GM12865 (cell line): ENCODE measurements around the gene FCSK.
"Not testable (repeated sequence)": the region's sequence is repeated elsewhere in the genome, so short reads cannot be mapped to it uniquely, and the experiment has no call there.

ENCODE experiments used
- DNase-seq: peaks from one replicate; pipeline ENCODE4 v3.0.0; 2010; ENCODE audit warnings: low read depth
- H3K4me3 ChIP-seq: 2 replicates; pipeline ENCODE4 v1.5.1; 2011; ENCODE audit warnings: mild to moderate bottlenecking, low read depth, low read length, control low read depth
- TF ChIP-seq, protein P1 (sequence below): IDR thresholded peaks from 2 replicates; pipeline ENCODE4 v1.5.1; 2011; ENCODE audit warnings: low read length, control low read depth, low read depth, inconsistent platforms; ENCODE audit not compliant: insufficient read depth; ENCODE audit errors: missing control alignments

FCSK gene

DNA sequence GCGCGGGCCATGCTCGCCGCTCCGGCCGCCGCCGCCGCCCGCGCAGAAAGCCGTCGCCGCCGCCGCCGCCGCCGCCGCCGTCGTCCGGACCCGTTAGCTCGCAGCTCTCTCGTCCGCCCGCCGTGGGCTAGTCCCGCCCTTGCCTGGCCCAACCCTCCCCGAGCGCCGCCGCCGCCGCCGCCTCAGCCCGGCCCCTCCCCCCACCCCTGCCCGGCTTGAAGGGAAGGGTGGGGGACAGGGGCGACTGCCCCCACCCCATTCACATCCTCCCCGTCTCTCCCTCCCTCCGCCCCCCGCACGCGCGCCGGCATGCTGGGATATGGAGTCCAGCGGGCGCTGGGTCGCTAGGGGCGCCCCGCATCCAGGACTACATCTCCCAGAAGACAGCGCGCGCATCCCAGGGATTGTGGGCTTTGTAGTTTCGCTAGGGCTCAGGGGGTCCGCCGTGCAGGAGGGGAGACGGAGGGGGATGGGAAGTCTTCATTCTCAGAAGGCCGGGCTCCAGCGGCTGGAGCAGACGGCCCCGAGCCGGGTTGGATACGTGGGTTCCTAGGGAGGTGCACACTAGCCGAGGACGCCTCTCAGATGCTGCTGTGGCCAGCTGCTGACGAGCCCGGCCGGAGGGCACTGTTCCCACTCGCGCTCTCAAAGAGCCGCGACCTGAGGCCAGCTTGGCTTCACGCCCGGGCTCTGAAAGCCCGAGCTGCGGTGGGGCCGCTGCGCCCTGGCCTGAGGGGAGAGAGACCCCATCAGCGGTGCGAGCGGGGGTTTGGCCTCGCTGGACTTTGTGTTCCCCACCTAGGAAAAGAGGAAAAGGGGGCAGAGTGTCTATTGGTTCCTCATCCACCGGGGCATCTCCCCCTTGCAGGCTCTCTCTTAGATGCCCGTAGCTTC lies 15.2 kb upstream of the FCSK start, which contains the start of gene ST3GAL2:
Gene ST3GAL2, minus strand, starts transcription at position 132 of the 894 bp plus-strand sequence. CDS start 40,570 bp downstream, outside the sequence.
- TF ChIP-seq, protein P1, sequence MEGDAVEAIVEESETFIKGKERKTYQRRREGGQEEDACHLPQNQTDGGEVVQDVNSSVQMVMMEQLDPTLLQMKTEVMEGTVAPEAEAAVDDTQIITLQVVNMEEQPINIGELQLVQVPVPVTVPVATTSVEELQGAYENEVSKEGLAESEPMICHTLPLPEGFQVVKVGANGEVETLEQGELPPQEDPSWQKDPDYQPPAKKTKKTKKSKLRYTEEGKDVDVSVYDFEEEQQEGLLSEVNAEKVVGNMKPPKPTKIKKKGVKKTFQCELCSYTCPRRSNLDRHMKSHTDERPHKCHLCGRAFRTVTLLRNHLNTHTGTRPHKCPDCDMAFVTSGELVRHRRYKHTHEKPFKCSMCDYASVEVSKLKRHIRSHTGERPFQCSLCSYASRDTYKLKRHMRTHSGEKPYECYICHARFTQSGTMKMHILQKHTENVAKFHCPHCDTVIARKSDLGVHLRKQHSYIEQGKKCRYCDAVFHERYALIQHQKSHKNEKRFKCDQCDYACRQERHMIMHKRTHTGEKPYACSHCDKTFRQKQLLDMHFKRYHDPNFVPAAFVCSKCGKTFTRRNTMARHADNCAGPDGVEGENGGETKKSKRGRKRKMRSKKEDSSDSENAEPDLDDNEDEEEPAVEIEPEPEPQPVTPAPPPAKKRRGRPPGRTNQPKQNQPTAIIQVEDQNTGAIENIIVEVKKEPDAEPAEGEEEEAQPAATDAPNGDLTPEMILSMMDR: peak; percentile 9
- H3K4me3 ChIP-seq: peak within 1 kb of the TSS; percentile 93
- DNase-seq: peak; percentile 97

DNA sequence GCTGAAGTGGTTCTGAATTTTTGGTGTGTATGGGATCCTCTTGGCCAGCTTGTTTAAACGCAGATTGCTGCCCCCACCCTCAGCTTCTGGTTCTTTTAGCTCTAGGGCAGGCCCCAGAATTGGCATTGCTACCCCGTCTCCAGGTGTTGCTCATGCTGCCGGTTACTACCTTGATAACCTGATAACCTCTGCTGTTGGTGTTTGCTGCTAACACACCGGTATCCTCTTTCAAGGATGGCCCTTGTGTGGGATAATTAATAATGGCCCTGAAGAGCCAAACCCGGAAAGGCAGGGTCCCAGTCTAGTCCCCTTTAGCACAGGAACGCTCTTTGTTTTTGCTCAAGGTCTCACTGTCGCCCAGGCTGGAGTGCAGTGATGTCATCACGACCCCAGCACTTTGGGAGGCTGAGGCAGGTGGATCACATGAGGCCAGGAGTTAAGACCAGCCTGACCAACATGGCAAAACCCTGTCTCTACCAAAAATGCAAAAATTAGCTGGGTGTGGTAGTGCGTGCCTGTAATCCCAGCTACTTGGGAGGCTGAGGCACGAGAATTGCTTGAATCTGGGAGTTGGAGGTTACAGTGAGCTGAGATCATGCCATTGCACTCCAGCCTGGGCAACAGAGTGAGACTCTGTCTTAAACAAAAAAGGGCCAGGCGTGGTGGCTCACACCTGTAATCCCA lies 14.2 kb upstream of the FCSK start:
- no peak for DNase-seq
- no peak overlapping the region for H3K4me3 ChIP-seq
- TF ChIP-seq, protein P1: no peak

DNA sequence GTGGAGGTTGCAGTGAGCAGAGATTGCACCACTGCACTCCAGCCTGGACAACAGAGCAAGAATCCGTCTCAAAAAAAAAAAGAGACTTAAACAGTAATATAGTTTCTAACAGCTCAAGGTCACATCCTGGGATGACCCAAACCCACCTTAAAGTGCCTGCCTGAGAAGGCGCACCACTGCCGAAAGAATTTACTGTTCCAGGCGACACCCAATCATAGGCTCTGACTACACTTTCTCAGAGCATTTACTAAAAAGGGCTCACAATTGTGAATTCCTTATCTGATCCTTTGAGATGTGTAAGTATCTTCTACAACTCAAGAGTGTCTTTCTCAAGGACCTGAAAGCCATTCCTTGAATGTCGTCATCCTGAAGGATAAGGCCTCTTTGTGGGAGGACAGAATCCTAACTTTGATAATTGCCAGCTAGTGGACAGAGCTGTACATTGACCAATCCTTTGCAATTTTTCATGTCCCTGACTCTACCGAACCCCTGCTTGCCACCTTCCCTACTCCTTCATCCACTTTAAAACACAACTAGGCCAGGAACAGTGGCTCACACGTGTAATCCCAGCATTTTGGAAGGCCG lies 12.9 kb upstream of the FCSK start:
- no peak for DNase-seq
- H3K4me3 ChIP-seq: no peak overlapping the region
- TF ChIP-seq, protein P1: no peak

DNA sequence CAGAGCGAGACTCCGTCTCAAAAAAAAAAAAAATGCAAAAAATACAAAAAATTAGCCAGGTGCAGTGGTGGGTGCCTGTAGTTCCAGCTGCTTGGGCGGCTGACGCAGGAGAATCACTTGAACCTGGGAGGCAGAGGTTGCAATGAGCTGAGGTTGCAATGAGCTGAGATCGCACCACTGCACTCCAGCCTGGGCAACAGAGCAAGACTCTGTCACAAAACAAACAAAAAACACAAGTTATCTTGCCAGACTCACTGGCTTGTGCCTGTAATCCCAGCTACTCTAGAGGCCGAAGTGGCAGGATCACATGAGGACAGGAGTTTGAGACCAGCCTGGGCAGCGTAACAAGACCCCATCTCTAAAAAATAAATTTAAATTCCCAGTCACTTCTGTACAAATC lies 12.1 kb upstream of the FCSK start:
- TF ChIP-seq, protein P1: no peak
- no peak overlapping the region for H3K4me3 ChIP-seq
- no peak for DNase-seq

DNA sequence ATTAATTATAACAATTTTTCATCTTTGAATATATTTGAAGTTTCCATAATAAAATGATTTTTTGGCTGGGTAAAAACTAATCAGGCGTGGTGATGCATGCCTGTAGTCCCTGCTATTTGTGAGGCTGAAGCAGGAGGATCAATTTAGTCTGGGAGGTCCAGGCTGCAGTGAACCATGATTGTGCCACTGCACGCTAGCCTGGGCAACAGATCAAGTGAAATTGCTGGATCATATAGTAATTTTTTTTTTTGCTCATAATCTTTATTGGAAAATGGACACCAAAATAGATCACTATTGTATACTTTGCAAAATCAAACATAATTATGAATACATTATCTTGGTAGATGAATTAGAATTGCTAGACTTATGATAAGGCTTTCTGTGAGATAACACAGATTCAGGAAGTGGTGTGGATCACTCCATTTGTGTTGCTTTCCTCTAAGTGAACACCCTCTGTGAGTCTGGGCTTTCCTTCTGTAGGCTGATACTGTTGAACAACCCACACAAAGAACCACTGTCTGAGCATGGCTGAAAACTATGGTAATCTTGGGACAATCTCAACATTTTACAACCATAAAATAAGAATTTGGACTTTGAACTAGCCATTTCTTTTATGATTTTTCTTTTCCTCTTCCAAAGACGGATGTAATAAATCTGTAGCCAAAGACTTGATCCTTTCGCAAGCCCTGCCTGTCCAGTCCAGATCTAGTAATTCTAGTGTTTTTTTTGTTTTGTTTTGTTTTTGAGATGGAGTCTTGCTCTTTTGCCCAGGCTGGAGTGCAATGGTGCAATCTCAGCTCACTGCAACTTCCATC lies 9.9 kb upstream of the FCSK start:
- DNase-seq: no peak
- TF ChIP-seq, protein P1: no peak

DNA sequence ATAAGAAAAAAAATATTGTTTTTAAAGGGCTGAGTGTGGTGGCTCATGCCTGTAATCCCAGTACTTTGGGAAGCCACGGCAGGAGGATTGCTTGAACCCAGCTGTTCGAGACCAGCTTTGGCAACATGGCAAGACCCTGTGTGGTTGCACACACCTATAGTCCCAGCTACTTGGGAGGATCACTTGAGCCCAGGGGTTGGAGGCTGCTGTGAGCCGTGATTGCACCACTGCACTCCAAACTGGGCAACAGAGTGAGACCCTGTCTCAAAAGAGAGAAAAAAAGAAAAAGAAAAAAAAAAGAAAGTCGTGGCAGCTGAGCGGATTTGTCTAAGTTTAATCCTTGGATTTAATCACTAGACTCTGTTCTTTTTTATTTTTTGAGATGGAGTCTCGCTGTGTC lies 6.3 kb upstream of the FCSK start:
- DNase-seq: no peak
- TF ChIP-seq, protein P1: no peak
- no peak overlapping the region for H3K4me3 ChIP-seq

More for the DNA sequence above, 9.9 kb upstream of the FCSK start:
- H3K4me3 ChIP-seq: no peak overlapping the region

DNA sequence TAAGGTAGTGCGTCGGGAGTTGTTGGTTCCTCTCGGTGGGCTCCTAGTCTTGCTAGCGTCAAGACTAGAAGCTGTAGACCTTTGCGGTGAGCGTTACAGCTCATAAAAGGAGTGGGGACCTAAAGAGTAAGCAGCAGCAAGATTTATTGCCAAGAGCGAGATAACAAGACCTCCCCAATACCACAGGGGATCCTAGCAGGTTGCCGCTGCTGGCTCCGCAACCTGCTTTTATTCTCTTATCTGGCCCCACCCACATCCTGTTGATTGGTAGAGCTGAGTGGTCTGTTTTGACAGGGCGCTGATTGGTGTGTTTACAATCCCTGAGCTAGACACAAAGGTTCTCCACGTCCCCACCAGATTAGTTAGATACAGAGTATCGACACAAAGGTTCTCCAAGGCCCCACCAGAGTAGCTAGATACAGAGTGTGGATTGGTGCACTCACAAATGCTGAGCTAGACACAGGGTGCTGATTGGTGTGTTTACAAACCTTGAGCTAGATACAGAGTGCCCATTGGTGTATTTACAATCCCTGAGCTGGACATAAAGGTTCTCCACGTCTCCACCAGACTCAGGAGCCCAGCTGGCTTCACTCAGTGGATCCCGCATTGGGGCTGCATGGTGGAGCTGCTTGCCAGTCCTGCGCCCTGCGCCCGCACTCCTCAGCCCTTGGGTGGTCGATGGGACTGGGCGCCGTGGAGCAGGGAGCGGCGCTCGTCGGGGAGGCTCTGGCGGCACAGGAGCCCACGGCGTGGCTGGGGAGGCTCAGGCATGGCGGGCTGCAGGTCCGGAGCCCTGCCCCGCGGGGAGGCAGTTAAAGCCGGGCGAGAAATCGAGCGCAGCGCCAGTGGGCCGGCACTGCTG lies 4.0 kb upstream of the FCSK start:
- DNase-seq, H3K4me3 ChIP-seq: not testable (repeated sequence)

DNA sequence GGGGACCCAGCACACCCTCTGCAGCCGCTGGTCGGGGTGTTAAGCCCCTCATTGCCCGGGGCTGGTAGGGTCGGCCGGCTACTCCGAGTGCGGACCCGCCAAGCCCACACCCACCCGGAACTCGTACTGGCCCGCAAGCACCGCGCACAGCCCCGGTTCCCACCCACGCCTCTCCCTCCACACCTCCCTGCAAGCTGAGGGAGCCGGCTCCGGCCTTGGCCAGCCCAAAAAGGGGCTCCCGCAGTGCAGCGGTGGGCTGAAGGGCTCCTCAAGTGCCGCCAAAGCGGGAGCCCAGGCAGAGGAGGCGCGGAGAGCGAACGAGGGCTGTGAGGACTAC lies 3.4 kb upstream of the FCSK start:
- DNase-seq, H3K4me3 ChIP-seq: not testable (repeated sequence)
